Gastroesophageal sphincter (tissue), 4 donors: ENCODE measurements around the gene EPHA4. TPM values are rescaled to one million over a fixed set of nuclear protein-coding genes. Genes with fewer than 3 reads are reported as not detected.

ENCODE experiments used
- ATAC-seq: fragments of 150-250 bp; one replicate; pipeline ENCODE4 v1.9.1; 2016; ENCODE audit warnings: mild to moderate bottlenecking, moderate library complexity
- H3K27ac ChIP-seq, 4 donors: fragments of 200-600 bp; sonication (generic) in 3 of 4; 1 replicate in 3 of 4; 2 replicates in 1 of 4; pipeline ENCODE4 v1.5.1; 2016 to 2019
- H3K27me3 ChIP-seq: fragments of 200-600 bp; sonication (generic); one replicate; pipeline ENCODE4 v1.5.1; 2019
- H3K36me3 ChIP-seq, 2 donors: fragments of 200-600 bp; sonication (generic); one replicate each; pipeline ENCODE4 v1.5.1; 2019; ENCODE audit warnings: control low read depth in 1 of 2
- H3K4me1 ChIP-seq, 3 donors: fragments of 200-600 bp; sonication (generic); 1 replicate in 2 of 3; 2 replicates in 1 of 3; pipeline ENCODE4 v1.5.1; 2016 to 2019; ENCODE audit warnings: control low read depth in 2 of 3
- H3K4me3 ChIP-seq, 2 donors: fragments of 200-600 bp; sonication (generic); one replicate each; pipeline ENCODE4 v1.5.1; 2019; ENCODE audit warnings: mild to moderate bottlenecking in 1 of 2, moderate library complexity in 1 of 2
- H3K9me3 ChIP-seq, 3 donors: fragments of 200-600 bp; sonication (generic); one replicate each; pipeline ENCODE4 v1.5.1; 2017 to 2019; ENCODE audit warnings: control low read depth in 2 of 3
- EP300 ChIP-seq: sonication (generic); formaldehyde crosslinking; IDR thresholded peaks from one replicate; pipeline ENCODE4 v1.6.1; 2017; ENCODE audit warnings: antibody characterized with exemption, mild to moderate bottlenecking
- POLR2A ChIP-seq, 2 donors: fragments of 450-650 bp; IDR thresholded peaks; one replicate each; pipeline ENCODE4 v1.6.1; 2017; ENCODE audit warnings: antibody characterized with exemption in 2 of 2, mild to moderate bottlenecking in 2 of 2, moderate library complexity in 1 of 2
- POLR2AphosphoS5 ChIP-seq: sonication (generic); formaldehyde crosslinking; IDR thresholded peaks from one replicate; pipeline ENCODE4 v1.6.1; 2017; ENCODE audit warnings: antibody characterized with exemption
- WGBS, 2 donors: methylation state at CpG; one replicate each; pipeline ENCODE4 v1.1.5; 2018; ENCODE audit warnings: low coverage in 1 of 2; 5-methylcytosine and 5-hydroxymethylcytosine counted together
- total RNA-seq, 4 donors: library from RNA; depleted of rRNA; stranded (reverse); fragments of >200 nt; gene quantifications; one replicate each; pipeline ENCODE4 v1.1.0, GENCODE V29; 2016
- TF ChIP-seq, protein P1 (sequence below), 4 experiments: fragments of 200-600 bp in 2 of 4; fragments of 450-650 bp in 2 of 4; sonication (generic) in 1 of 4; IDR thresholded peaks; one replicate each; pipeline ENCODE4 v1.5.1; 2017 to 2019; ENCODE audit warnings: antibody characterized with exemption in 4 of 4, mild to moderate bottlenecking in 2 of 4, moderate library complexity in 2 of 4

Gene EPHA4
- total RNA-seq, 4 donors from 2014 or later = 21.3 to 41.2 (median 31.6) TPM

DNA sequence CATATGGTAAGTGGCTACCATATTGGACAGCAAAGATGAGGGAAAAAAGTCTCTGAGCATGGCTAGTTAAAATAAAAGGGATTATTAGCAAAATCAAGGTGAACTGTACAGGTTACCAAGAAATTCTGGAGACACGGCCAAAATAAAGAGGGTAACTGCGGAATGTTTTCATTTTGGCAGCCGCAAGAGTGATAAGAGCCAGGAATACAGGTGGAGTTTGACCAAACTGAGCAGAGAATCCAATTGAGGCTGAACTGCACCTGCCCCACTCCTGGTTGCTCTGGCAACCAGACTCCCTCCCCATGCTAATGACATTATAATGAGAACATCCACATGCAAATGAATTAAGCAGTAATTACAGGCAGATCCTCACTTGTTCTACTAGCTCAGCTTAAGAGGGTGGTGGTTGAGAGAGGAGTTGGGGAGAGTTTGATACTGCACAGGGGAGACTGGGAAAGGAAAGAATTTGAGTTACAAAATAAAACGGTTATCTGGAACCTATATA lies 18.8 kb upstream of the EPHA4 start:
- no peak overlapping the region for H3K27ac ChIP-seq
- H3K4me3 ChIP-seq = no peak overlapping the region
- TF ChIP-seq POLR2AphosphoS5 (no peak), POLR2A (IDR thresholded peaks at IDR 0.05) (no peak), EP300 (no peak)
- TF ChIP-seq, protein P1, sequence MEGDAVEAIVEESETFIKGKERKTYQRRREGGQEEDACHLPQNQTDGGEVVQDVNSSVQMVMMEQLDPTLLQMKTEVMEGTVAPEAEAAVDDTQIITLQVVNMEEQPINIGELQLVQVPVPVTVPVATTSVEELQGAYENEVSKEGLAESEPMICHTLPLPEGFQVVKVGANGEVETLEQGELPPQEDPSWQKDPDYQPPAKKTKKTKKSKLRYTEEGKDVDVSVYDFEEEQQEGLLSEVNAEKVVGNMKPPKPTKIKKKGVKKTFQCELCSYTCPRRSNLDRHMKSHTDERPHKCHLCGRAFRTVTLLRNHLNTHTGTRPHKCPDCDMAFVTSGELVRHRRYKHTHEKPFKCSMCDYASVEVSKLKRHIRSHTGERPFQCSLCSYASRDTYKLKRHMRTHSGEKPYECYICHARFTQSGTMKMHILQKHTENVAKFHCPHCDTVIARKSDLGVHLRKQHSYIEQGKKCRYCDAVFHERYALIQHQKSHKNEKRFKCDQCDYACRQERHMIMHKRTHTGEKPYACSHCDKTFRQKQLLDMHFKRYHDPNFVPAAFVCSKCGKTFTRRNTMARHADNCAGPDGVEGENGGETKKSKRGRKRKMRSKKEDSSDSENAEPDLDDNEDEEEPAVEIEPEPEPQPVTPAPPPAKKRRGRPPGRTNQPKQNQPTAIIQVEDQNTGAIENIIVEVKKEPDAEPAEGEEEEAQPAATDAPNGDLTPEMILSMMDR (IDR thresholded peaks at IDR 0.05) = no peak
- no peaks in the 10 kb centered on the region for H3K4me1 ChIP-seq
- no peak for ATAC-seq
- WGBS, 2 donors = 56 to 80% methylated on average over 3 to 4 of the region's 4 CpGs
- no peaks in the 10 kb centered on the region for H3K36me3 ChIP-seq
- no peaks in the 10 kb centered on the region for H3K9me3 ChIP-seq
- no peaks in the 10 kb centered on the region for H3K27me3 ChIP-seq

GRCh38 chr2:221589696-221590095 lies 17.6 kb upstream of the EPHA4 start:
- Histone ChIP-seq H3K4me1 (no peaks in the 10 kb centered on the region), H3K27ac (no peak overlapping the region), H3K4me3 (no peak overlapping the region), H3K9me3 (no peaks in the 10 kb centered on the region), H3K27me3 (no peaks in the 10 kb centered on the region), H3K36me3 (no peaks in the 10 kb centered on the region)
- no peak for ATAC-seq
- TF ChIP-seq EP300 (no peak), POLR2AphosphoS5 (no peak), POLR2A (IDR thresholded peaks at IDR 0.05) (no peak)
- TF ChIP-seq, protein P1 (IDR thresholded peaks at IDR 0.05) = no peak
- 49 to 66% methylated on average over 4 of the region's 4 CpGs for WGBS, 2 donors

DNA sequence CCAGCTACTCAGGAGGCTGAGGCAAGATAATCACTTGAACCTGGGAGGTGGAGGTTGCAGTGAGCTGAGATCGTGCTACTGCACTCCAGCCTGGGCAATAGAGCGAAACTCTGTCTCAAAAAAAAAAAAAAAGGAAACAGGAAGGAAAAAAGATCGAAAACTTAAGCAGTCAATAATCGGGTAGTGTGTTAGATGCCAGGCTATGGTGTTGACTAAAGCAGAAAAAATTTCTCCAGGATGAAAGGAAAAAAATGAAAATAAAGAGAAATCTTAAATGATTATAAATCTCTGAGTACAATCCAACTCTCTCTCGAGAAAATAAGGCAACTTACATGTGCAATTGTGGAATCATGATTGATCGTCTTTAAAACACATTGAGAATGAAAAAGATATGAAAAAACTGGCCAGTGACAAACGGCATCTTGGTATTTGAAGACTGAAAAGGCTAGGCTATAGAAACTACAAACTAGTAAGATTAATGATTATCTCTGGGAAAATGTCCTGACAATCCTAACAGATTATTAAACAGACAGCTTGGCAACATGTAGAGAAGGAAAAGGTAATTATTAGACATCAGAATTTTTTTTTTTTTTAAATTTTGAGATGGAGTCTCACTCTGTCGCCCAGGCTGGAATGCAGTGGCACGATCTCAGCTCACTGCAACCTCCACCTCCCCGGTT lies 16.3 kb upstream of the EPHA4 start:
- Histone ChIP-seq H3K36me3 (no peaks in the 10 kb centered on the region), H3K27me3 (no peaks in the 10 kb centered on the region), H3K4me1 (no peaks in the 10 kb centered on the region), H3K27ac (no peak overlapping the region), H3K4me3 (no peak overlapping the region), H3K9me3 (no peaks in the 10 kb centered on the region)
- TF ChIP-seq POLR2A (IDR thresholded peaks at IDR 0.05) (no peak), POLR2AphosphoS5 (no peak), EP300 (no peak)
- TF ChIP-seq, protein P1 (IDR thresholded peaks at IDR 0.05) = no peak
- ATAC-seq = no peak
- WGBS, 2 donors = 81 to 88% methylated on average over 6 to 10 of the region's 10 CpGs

GRCh38 chr2:221581986-221582385 lies 9.9 kb upstream of the EPHA4 start:
- WGBS, 2 donors = 67 to 88% methylated on average over 1 of the region's 1 CpG

More at GRCh38 chr2:221581986-221582385, 9.9 kb upstream of the EPHA4 start:
- Histone ChIP-seq H3K4me3 (no peak overlapping the region), H3K9me3 (no peaks in the 10 kb centered on the region), H3K4me1 (no peaks in the 10 kb centered on the region), H3K27ac (no peak overlapping the region), H3K36me3 (no peaks in the 10 kb centered on the region), H3K27me3 (no peaks in the 10 kb centered on the region)
- no peak for ATAC-seq
- TF ChIP-seq POLR2AphosphoS5 (no peak), EP300 (no peak), POLR2A (IDR thresholded peaks at IDR 0.05) (no peak)
- TF ChIP-seq, protein P1 (IDR thresholded peaks at IDR 0.05) = no peak
